Dedifferentiated amniotic fluid mesenchymal stem cell (primary cell): ENCODE results near the gene BICDL2.
"Not testable (repeated sequence)": the region's sequence is repeated elsewhere in the genome, so short reads cannot be mapped to it uniquely, and the experiment has no call there.

Source experiments
- DNase-seq: peaks from one replicate; pipeline ENCODE4 v3.0.0-alpha.2; 2016; ENCODE audit errors: extremely low spot score

The BICDL2 gene, protein sequence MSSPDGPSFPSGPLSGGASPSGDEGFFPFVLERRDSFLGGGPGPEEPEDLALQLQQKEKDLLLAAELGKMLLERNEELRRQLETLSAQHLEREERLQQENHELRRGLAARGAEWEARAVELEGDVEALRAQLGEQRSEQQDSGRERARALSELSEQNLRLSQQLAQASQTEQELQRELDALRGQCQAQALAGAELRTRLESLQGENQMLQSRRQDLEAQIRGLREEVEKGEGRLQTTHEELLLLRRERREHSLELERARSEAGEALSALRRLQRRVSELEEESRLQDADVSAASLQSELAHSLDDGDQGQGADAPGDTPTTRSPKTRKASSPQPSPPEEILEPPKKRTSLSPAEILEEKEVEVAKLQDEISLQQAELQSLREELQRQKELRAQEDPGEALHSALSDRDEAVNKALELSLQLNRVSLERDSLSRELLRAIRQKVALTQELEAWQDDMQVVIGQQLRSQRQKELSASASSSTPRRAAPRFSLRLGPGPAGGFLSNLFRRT

DNA sequence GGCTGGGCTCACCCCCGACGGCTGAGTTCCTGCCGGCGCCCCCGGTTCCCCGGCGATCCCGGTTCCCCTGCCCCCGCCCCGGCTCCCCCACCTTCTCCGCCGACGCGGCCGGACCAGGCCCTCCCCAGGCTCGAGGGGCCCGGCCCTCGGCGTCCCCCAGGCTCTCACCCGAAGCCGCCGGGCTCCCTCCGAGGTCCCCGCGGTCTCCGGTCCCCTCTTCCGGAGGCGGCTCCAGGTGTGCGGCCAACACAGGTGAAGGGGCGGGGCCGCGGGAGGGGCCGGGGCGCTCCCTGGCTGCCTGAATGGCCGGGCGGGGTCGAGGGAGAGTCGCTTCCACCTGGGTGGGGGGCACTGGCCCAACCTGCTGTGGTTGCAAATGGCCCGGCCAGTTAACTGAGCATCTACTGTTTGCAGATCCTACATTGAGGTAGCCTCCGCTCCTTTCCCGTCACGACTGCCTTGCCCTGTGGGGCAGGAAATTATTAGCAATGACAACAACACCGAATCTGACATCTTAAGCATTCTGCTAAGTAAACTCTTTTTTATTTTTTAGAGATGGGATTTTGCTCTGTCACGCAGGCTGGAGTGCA, at the start of gene BICDL2:
Gene BICDL2 (minus strand): TSS at position 219 of the 590 bp plus-strand sequence. CDS start 1,448 bp downstream, outside the sequence.
- DNase-seq, result no peak

DNA sequence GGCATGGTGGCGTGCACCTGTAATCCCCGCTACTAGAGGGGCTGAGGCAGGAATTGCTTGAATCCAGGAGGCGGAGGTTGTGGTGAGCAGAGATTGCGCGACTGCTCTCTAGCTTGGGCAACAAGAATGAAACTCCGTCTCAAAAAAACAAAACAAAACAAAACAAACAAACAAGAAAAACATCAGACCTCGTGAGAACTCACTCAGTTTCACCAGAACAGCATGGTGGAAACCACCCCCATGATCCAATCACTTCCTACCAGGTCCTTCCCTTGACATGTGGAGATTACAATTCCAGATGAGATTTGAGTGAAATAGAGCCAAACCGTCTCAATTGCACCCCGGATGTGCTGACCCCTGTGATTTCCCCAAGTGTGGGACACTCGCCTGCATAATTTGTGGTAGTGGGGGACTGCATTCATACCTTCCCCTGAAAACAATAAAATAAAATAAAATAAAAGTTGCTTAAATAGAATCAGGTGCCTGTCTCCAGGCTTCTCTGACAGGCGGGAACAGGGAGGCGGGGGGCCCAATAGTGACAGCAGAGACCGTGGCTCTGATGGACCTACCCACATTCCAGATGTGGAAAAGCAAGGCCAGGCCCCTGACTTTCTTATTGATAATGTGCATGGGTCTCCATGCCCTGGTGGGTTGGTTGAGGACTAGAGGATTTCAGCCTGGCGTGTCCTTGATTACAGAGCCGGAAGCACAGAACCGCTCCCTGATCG, 49.3 kb upstream of the BICDL2 start:
- no peak for DNase-seq

DNA sequence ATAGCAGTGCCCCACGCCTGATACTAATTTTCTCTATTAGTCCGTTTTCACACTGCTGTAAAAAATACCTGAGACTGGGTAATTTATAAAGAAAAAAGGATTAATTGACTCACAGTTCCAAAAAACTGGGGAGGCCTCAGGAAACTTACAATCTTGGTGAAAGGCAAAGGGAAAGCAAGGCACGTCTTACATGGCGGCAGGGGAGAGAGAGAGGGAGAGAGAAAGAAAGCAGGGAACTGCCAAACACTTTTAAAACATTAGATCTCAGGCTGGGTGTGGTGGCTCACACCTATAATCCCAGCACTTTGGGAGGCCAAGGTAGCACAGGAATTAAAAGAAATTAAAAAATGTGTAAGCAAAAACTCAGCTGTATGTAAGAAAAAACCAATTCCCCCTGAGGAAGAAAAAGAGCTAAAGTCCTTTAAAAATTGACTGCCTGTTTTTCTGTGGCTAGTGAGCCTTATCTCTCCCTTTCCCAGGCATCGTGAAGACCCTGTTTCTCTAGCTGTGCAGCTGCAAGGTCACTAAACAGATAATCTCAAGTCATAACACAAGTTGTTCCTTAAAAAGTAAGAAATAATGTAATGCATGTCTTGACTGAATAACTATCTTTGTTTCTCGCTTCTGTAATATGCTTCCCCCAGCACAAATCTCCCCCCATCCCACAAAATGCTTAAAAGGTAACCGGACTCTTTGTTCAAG, 48.4 kb upstream of the BICDL2 start:
- no peak for DNase-seq

DNA sequence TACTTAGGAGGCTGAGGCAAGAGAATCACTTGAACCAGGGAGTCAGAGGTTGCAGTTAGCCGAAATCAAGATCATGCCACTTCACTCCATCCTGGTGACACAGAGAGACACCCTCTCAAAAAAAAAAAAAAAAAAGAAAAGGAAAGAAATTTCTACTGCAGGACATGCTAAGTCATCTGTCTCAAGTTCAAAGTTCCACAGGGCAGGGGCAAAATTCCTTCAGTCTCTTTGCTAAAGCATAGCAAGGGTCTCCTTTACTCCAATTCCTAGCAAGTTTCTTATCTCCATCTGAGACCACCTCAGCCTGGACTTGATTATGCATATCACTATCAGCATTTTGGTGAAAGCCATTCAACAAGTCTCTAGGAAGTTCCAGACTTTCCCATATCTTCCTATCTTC, 47.7 kb upstream of the BICDL2 start:
- no peak for DNase-seq

DNA sequence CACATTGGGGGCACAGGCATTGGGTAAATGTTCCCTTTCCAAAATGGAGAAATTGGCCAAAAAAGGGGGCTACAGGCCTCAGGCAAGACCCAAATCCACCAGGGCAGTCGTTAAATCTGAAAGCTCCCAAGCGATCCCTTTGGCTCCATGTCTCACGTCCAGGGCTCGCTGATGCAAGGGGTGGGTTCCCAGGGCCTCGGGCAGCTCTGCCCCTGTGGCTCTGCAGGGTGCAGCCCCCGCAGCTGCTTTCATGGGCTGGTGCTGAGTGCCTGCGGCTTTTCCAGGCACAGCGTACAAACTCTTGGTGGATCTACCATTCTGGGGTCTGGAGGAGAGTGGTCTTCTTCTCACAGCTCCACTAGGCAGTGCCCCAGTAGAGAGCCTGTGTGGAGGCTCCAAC, 46.7 kb upstream of the BICDL2 start:
- not testable (repeated sequence) for DNase-seq

DNA sequence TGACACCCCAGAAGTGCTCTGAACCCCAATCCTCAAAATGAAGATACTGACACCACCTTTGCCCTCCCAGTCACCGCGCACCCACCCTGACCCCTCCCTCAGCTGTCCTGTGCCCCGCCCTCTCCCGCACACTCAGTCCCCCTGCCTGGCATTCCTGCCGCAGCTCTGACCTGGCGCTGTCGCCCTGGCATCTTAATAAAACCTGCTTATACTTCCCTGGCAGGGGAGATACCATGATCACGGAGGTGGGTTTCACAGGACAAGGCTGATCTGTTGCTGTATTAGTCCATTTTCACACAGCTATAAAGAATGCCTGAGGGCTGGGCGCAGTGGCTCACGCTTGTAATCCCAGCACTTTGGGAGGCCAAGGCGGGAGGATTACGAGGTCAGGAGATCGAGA, 45.2 kb upstream of the BICDL2 start:
- DNase-seq, result not testable (repeated sequence)

DNA sequence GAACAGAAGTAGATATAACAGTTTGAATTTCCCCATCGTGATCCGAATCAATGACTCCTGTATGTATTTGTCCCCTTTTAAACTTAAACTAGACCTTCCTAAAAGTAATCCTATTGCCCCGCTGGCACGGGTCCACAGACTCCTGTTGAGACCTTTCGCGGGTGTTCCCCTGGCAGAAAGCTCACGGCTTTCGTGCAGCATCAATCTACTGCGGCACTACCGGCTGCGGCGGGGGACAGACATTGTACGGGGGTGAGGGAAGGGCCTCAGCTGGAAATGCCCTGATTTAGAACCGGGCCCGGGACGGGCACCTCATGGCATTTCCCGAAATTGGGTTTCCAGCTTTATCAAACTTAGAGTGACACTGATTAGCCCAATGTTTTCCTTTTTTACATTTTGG, 43.3 kb upstream of the BICDL2 start:
- DNase-seq, result no peak

DNA sequence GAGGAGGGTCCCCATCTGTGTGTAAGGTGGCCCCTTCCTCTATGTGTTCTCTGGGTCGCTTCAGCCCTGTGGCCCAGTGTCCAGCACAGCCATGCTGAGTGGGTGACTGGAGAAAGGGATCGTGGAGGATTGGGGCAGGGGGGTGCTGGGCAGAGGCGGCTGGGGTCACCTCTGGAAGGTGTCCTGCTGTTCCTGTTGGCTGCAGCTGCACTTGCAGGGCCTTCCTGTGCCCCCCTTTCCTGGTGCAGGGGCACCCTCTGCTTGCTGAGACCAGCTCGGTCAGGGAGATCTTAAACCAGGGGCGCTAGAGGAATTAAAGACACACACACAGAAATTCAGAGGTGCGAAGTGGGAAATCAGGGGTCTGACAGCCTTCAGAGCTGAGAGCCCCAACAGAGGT, 39.8 kb upstream of the BICDL2 start:
- no peak for DNase-seq

DNA sequence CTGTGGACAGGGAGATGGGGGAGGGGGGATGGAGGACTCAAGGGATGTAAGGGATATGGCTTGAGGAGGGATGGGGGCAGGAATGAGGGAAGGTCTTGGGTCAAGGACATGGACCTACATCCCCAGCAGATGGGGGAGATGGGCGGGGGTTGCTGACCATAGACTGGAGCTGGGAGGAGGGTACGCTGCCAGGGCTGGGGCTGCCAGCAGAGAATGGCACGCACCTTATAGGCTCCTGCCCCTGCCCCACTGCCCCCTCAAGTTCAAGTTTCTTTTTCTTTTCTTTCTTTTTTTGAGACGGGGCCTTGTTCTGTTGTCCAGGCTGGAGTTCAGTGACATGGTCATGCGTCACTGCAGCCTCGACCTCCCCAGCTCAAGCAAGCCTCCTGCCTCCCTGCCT, 39.2 kb upstream of the BICDL2 start:
- not testable (repeated sequence) for DNase-seq

DNA sequence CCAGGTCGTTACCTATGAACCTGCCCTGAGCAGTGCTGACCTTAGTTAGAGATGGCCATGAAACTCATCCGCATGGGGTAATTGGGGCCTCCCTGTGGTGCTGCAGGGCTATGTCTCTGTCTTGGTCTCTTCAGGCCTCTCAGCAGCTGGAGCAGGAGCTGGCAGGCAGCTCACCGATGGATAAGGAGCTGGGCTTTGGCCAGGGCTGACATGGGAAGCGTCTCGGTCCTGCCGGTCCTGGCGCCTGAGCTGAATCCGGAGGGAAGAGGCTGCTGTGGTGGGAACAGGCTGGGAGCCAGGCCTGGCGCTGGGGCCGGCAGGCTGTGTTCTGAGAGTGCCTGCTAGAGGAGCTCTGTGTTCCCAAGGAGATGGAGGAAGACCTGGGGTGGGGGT, 38.8 kb upstream of the BICDL2 start:
- no peak for DNase-seq

DNA sequence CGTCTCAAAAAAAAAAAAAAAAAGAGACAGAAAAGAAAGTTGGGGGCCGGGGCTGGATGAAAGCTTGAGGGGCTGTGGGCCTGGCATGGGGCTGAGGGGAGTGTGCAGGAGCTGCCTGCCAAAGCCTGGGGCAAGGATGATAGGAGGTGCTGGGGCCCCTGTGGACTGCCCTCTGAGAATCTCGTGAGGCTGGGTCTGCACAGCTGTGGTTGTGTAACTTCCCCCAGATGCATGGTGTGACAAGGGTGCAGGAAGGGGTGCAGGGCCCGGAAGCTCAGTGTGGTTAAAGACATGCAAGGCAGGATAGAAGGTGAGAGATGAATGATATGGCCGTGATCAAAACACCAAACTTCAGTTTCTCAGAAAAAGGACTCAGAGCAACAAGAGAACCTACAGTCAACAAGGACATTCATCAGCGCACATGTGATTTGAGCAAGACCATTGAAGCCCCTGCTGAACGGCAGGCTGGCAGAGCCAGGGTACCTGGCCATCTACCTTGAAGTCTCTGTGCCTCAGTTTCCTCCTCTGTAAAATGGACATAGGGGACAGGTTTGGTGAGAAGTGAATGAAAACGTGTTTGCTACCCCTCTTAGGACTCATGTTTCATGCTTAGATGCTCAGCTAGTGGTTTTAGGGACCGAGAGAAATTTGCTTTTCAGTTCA, 38.2 kb upstream of the BICDL2 start:
- DNase-seq, result no peak

DNA sequence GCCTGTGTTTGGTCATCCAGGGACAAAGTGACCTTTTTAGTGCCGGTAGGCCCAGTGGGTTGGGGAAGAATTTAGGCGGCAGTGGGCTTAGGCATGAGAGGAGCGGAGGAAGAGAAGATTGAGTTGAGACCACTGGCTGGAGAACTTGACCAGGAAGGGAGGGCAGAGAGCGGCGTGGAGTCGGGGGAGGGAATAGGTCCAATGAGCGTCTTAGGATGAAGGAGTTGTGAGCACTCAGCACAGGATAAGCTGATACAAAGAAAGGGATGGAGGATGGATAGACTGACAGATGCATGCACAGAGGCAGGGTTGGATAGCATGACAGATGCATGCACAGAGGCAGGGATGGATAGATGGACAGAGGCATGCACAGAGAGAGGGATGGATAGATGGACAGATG, 36.7 kb upstream of the BICDL2 start:
- no peak for DNase-seq

DNA sequence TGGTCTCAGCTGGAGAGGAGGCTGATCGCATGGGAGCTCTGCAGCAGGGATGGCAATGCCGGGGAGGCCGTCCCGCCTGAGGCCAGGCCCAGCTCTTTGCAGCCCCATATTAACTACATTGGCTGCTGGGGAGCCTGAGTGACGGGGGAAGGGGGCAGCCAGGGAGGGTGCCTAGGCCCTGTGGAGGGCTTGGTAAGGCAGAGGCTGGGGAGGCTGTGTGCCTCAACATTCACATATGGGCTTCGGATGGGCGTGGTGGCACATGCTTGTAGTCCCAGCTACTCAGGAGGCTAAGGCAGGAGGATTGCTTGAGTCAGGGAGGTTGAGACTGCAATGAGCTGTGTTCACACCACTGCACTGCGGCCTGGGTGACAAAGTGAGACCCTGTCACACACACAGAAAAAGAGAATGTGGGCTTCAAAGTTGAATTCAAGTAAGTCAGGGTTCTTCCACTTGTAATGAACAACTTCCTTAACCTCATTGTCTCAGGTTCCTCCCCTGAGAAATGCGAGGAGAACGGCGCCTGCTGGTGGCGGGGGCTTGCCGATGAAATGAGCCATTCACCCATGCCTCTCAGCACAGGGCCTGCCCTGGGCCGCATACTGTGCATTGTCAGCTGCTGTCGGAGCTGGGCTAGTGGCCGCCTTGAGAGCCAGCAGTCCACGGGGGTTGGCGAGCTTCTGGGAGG, 36.0 kb upstream of the BICDL2 start:
- DNase-seq, result not testable (repeated sequence)

DNA sequence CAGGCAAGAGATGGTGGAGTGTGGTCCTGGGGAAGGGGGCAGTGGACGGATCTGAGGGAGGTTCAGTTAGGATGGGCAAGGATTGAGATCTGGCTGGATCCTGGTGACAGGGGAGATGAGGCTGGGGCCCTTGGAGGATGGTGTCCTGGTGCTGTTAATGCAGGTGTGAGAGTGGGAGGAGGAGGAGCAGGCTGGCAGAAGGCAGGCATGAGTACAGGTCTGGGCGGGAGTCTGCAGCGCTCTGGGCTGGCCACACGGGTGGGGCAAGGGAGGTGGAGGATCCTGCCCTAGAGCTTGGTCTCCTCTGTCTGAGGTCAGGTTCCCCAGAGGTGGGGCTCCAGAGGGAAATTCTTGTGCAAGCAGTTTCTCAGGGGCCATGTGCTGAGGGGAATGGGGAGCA, 35.4 kb upstream of the BICDL2 start:
- DNase-seq, result not testable (repeated sequence)

DNA sequence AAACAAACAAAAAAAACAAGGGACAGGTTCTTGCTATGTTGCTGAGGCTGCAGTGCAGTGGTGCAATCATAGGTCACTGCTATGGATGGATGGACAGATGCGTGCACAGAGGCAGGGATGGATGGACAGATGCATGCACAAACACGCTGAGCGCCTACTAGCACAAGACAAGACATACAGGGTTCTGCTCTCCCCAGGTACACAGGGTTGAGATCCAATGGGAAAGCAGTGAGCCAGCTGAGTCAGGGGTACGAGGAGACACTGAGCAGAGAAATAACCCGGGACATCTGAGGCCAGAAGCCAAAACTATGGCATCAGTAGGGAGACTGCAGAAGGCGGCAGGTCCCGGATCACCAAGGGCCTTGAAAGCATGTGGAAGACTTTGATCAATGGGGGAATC, 34.9 kb upstream of the BICDL2 start:
- DNase-seq, result no peak

DNA sequence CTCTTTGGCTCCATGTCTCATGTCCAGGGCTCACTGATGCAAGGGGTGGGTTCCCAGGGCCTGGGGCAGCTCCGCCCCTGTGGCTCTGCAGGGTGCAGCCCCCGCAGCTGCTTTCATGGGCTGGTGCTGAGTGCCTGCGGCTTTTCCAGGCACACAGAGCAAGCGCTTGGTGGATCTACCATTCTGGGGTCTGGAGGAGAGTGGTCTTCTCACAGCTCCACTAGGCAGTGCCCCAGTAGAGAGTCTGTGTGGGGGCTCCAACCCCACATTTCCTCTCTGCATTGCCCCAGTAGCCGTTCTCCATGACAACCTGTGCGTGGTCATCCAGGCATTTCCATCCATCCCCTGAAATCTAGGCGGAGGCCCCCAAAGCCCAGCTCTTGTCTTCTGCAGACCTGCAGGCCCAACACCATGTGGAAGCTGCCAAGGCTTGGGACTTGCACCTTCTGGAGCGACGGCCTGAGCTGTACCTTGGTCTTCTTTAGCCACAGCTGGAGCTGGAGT, 33.9 kb upstream of the BICDL2 start:
- no peak for DNase-seq

DNA sequence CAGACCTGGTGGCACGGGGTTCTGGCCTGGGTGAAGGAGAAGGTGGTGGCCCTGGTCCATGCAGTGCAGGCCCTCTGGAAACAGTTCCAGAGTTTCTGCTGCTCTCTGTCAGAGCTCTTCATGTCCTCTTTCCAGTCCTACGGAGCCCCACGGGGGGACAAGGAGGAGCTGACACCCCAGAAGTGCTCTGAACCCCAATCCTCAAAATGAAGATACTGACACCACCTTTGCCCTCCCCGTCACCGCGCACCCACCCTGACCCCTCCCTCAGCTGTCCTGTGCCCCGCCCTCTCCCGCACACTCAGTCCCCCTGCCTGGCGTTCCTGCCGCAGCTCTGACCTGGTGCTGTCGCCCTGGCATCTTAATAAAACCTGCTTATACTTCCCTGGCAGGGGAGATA, 32.4 kb upstream of the BICDL2 start:
- not testable (repeated sequence) for DNase-seq

DNA sequence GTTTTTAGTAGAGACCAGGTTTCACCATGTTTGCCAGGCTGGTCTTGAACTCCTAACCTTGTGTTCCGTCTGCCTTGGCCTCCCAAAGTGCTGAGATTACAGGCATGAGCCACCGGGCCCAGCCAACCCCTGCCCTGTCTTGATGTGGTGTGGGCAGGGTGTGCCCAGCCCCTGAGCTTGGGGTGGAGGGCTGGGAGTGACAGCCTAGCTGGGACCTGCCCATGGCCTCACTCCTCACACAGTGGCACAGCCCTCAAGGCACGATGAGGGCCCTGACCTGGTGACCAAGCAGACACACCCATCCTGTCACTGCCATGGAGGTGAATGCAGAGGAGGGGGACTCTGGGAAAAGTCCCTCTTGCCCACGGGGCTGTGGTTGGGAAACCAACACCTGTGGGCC, 31.7 kb upstream of the BICDL2 start:
- no peak for DNase-seq

DNA sequence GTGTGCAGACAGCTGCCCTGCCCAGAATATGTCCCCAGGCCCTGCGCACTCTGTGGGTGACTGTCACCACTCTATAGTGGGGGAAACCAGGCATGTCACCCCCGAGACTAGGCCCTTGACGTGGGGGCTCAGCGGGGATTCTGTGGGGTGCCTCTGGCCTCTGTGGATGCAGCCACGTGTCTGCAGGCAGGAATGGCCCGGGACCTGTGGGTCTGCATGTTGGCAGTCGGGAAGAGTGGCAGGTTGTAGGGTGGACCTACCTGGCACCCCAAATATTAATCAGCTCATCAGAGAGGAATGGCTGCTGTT, 29.6 kb upstream of the BICDL2 start:
- DNase-seq, result no peak

DNA sequence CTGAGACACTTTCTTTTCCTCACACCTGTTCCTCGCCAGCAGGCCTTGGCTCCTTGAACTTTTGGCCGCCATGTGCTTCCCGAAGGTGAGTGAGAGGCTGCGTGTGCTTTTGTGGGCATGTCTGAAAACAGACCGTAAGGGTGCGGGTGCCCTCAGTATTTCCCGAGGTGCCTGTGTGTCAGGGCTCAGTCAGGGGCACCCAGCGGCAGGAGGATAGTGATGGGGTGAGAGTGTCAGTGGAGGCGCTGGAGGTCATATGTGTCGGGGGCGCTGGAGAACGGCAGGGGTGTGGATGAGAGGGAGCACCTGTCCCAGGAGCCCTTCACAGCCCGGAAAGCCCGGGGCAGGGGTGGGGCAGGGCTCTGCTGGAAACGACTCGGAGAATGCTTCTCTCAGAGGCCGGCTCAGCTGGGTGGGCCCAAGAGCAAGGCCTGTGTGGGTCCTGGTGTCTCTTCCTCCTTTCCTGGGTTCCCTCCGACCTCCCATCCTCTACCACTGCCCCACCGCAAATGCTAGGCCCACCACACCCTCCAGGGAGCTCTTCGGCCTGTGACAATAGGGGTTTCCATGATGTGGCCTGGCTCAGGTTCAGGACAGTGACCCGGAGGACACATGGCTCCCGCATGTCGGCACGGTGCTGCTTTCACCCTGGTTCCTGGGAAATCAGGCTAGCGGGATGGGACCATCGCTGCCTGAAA, 29.1 kb upstream of the BICDL2 start:
- DNase-seq, result no peak
